22Rv1 (cell line): ENCODE measurements around the gene GAK.

ENCODE experiments used
- CTCF ChIP-seq: fragments of 450-650 bp; IDR thresholded peaks from 2 replicates; pipeline ENCODE4 v1.5.1; 2017; ENCODE audit warnings: mild to moderate bottlenecking
- ZFX ChIP-seq: fragments of 450-650 bp; IDR thresholded peaks from 2 replicates; pipeline ENCODE4 v1.6.1; 2017; ENCODE audit warnings: antibody characterized with exemption, borderline replicate concordance

- TF ChIP-seq CTCF (no peak), ZFX (no peak)
Measured at GRCh38 chr4:858041-858481, 74.1 kb downstream of the GAK start.
